HL-60 (cell line): Measurements from ENCODE around the gene MXD3.

Experiments used
- GABPA ChIP-seq: IDR thresholded peaks from 2 replicates; pipeline ENCODE4 v1.6.1; 2012; ENCODE audit warnings: low read depth
- POLR2AphosphoS5 ChIP-seq: IDR thresholded peaks from 2 replicates; pipeline ENCODE4 v1.6.1; 2012; ENCODE audit warnings: low read depth
- SPI1 ChIP-seq: IDR thresholded peaks from 2 replicates; pipeline ENCODE4 v1.6.1; 2012; ENCODE audit warnings: low read depth, mild to moderate bottlenecking, borderline replicate concordance
- TF ChIP-seq, protein P1 (sequence below): IDR thresholded peaks from one replicate; pipeline ENCODE4 v1.5.1; 2011; ENCODE audit warnings: low read length, control low read depth, inconsistent platforms; ENCODE audit not compliant: insufficient read depth
- TF ChIP-seq, protein P2 (sequence below): IDR thresholded peaks from 2 replicates; pipeline ENCODE4 v1.6.1; 2012; ENCODE audit warnings: low read depth; ENCODE audit not compliant: insufficient replicate concordance

DNA sequence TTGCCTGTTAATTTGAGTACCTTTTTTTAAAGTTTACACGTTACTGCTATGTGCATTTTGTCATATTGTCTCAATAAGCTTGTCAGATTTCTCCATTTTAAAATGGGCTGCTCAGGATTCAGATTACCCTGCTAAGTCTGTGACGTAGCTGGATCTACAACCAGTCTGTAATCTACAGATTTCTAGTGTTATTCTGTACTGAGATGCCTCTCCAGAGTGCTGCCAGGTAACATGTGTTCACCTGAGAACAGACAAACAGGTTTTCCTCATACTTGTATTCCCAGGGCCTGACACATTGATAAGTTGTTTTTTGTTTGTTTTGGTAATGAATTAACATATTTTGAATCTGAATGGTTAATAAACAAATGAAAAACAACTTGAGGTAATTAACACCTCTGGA lies 23.5 kb downstream of the MXD3 start:
- TF ChIP-seq POLR2AphosphoS5 (no peak), SPI1 (no peak), GABPA (no peak)
- TF ChIP-seq, protein P1, sequence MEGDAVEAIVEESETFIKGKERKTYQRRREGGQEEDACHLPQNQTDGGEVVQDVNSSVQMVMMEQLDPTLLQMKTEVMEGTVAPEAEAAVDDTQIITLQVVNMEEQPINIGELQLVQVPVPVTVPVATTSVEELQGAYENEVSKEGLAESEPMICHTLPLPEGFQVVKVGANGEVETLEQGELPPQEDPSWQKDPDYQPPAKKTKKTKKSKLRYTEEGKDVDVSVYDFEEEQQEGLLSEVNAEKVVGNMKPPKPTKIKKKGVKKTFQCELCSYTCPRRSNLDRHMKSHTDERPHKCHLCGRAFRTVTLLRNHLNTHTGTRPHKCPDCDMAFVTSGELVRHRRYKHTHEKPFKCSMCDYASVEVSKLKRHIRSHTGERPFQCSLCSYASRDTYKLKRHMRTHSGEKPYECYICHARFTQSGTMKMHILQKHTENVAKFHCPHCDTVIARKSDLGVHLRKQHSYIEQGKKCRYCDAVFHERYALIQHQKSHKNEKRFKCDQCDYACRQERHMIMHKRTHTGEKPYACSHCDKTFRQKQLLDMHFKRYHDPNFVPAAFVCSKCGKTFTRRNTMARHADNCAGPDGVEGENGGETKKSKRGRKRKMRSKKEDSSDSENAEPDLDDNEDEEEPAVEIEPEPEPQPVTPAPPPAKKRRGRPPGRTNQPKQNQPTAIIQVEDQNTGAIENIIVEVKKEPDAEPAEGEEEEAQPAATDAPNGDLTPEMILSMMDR: no peak
- TF ChIP-seq, protein P2, sequence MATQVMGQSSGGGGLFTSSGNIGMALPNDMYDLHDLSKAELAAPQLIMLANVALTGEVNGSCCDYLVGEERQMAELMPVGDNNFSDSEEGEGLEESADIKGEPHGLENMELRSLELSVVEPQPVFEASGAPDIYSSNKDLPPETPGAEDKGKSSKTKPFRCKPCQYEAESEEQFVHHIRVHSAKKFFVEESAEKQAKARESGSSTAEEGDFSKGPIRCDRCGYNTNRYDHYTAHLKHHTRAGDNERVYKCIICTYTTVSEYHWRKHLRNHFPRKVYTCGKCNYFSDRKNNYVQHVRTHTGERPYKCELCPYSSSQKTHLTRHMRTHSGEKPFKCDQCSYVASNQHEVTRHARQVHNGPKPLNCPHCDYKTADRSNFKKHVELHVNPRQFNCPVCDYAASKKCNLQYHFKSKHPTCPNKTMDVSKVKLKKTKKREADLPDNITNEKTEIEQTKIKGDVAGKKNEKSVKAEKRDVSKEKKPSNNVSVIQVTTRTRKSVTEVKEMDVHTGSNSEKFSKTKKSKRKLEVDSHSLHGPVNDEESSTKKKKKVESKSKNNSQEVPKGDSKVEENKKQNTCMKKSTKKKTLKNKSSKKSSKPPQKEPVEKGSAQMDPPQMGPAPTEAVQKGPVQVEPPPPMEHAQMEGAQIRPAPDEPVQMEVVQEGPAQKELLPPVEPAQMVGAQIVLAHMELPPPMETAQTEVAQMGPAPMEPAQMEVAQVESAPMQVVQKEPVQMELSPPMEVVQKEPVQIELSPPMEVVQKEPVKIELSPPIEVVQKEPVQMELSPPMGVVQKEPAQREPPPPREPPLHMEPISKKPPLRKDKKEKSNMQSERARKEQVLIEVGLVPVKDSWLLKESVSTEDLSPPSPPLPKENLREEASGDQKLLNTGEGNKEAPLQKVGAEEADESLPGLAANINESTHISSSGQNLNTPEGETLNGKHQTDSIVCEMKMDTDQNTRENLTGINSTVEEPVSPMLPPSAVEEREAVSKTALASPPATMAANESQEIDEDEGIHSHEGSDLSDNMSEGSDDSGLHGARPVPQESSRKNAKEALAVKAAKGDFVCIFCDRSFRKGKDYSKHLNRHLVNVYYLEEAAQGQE: no peak
